HG03196 (cell line): ENCODE measurements around the gene FARS2.

Experiments
- ATAC-seq: cut with Tn5 transposase; IDR thresholded peaks from one replicate; pipeline ENCODE4 v1.9.1; 2021; ENCODE audit not compliant: unreplicated experiment

Gene FARS2

DNA sequence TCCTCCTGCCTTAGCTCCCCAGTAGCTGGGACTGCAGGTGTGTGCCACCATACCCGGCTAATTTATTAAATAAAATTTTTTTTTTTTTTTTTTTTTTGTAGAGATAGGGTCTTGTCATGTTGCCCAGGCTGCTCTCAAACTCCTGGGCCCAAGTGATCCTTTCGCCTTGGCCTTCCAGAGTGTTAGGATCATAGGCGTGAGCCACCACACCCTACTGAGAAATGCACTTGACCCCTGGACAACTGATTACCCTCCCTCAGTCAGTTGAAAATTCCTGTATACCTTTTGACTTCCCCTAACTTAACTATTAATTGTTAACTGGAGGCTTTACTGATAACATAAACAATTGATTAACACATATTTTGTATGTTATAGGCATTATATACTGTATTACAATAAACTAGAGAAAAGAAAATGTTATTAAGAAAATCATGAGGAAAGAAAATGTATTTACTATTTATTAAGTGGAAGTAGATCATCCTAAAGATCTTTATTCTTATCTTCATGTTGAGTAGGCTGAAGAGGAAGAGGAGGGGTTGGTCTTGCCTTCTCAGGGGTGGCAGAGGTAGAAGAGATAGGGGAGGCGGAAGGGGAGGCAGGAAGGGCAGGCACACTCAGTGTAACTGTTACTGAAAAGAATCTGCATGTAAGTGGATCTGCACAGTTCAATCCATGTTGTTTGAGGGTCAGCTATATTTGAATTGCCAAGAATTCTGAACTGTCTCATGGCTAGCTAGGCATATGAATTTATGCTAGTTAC lies 104.3 kb downstream of the FARS2 start:
- ATAC-seq = no peak

DNA sequence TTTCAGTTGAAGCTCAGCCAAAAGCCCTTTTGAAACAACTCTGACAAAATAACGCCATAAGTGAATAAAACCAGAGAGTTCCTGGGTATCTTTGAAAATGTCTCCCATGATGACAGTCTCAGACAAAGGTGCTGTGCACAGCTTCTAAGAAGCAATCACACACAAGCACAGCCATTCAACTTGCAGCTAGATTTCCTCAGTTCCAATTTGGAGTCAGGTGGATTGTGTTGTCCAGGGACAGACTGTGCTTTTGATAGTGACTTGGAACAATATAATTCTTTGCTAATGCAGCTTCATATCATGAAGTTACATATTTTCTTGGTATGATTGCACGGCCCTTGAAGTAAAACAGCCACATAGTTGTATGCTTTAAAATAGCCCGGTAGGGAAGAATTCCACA lies 105.6 kb downstream of the FARS2 start:
- ATAC-seq = no peak

DNA sequence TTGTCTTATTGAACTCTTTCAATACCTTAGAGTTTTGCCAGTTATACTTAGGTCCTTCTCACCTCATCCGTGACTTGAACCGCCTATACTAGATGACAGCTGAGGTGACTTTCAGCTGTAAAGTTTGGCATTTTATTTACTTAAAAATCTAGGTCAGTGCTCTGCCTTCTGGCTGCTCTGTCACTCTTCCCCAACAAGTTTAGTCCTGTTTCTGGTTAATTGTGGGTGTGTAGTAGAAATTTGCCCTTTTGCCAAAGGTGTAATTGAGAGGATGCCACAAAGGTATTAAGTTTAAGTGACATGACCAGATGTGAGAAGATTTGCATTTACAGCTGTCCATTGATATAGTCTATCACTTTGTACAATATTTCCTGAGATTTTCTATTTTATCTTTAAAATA lies 106.2 kb downstream of the FARS2 start:
- ATAC-seq = no peak

DNA sequence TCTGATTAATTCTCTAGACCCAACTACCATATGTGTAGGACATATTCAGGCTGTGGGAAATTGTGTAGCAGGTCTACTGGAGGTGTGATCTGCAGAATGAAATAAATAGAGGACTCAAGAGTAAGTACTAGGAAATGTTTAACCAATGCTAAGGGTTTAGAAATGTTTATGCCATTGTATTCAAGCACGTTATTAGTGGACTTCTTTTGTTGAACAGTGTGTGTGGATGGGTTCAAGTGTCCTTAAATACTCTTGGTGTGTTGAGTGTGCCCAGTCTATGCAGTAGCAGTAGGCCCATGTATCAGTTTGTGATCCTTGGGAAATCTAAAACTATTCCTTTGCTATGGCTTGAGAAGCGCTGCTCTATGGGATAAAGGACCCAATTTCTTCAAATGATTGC lies 112.1 kb downstream of the FARS2 start:
- ATAC-seq = no peak

DNA sequence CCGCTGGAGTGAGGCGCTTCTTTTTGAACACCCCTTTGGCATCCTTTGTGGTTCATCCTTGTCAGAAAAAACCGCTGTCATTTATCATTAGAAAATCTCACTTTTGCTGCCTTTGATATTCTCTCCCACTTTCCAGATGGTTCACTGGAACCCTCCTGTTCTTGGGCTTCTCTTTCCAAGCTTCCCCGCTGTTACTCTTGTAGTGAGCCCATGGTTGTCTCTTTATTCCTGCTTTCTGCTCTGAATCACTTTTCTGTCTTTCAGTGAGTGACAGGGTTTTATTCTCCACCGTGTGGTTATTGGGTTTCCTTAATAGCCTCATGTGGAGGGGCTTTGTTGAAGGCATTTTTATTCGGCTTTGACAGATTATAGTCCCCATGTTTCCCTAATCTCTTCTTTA lies 117.0 kb downstream of the FARS2 start:
- ATAC-seq = no peak

DNA sequence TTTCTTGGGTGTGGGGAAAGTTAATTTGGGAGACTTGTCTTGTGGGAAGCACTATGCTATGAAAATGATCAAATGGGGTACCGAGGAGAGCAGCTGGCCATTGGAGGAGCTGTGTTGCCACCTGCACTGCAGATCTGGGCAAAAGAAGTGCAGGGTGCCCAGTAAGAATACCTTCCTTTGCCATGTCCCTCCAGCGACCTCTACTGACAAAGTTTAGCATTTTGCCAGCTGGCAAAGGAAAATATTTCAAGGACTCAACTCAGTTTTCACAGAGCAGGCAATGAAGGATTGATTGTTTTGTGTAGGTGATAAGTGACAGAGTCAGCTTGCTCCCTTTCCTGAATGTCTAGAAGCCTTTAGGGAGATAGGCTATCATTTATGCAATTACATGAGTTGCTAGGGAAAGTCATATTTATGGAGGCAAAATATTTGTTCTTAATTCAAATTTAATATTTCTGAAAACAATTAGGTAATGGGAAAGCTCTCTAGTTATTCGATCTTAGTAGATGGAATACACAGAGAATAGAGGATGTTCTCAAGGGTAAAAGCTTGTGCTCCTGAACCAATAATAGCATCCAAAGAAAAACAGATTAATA lies 118.4 kb downstream of the FARS2 start:
- no peak for ATAC-seq

DNA sequence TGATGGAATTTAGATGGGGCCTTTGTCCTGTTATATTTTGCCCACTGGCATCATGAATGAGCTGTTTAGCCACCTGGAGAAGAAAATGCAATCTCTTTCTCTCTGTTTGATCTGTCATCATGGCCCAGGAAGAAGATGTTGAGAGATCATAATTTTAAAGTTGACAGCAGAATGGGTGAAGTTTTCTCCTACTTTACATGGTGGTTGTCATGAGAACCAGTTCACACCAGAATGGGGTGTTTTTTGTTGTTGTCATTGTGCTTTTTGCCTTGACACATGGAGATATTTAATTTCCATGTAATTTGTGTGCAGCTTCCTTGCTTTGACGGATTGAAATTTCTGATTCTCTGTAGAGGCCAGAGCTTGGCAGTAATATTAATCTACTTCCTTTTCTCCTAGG lies 122.5 kb downstream of the FARS2 start:
- ATAC-seq = no peak

DNA sequence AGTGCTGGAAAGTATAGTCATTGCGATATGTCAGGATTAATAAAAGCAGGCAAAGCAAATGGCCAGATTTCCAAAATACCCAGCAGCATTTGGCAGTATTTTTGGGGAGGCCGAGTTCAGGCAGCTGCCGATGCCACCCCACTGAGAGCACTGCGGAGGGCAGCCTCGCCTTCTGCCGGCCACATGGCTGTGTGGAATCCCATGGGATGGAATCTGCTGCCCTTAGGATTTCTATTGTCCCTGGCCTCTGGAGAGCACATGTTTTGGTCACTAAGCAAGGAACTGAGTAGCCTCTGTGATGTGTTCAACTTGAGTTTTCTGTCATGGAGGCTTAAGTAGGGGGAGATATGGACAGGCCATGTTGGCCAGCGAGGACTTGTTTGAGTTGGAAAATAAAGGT lies 123.0 kb downstream of the FARS2 start:
- ATAC-seq = no peak

DNA sequence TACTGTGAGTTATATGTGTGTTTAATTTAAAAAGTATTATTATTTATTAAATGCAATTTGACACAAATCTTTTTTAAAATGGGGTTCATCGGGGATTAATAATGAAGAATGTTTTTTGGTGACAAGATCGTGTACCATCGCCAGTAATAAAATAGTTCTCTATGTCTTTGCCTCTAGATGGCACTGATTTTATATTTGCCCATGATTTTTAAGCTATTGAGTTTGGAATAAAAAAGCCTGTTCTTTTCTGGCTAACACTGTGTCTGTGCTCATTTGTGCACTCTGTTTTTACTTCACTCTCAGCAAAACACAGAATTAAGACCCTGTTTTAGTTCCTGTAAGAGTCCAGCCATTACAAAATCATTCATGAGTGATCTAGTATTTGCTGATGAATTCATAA lies 127.0 kb downstream of the FARS2 start:
- no peak for ATAC-seq

DNA sequence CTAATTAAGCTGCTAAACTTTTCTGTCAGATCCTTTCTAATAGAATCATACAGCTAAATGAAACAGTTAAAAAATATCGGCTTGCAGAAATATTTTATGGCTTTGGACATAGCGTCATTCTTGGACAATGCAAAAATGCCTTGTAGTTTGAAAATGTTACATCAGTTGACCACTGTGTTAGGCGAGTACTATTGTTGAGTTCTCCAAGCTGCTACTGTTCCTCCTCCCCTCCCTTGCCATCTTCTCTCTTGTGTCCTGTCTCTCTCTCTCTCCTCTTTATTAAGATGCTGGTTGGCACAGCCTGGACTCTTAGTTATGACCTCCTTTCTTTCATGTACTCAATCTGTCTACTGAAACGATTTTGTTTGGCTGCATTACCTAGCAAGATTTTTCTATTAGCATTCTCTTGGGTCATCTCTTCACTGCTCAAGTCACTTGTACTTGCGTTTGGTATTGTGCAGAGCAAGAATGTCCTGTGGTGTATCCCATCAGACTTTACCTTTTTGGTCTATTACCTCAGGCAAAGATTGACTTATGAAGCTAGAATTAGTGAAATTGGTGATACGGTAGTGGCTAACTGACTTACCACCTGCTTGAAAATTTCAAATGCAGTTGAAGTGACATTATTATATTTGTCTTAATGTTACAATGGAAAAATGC lies 127.9 kb downstream of the FARS2 start:
- no peak for ATAC-seq

DNA sequence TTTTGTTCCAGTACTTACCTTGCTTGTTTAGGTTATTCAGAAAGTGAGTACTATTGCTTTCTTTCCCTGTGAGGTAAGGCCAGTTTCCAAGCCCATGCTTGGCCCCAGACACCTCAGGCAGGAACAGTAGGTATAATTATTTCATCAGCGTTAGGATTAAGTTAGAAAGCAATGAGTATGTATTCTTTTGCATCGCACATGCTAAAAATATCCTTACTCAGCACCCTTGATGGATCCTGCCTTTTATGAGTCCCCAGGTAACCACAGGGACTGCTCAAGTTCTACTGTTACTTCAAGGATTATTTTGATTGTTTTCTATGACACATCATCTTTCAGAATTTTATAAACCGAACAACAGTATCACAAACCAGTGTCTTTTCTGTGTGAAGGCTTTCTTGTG lies 128.9 kb downstream of the FARS2 start:
- ATAC-seq = no peak

DNA sequence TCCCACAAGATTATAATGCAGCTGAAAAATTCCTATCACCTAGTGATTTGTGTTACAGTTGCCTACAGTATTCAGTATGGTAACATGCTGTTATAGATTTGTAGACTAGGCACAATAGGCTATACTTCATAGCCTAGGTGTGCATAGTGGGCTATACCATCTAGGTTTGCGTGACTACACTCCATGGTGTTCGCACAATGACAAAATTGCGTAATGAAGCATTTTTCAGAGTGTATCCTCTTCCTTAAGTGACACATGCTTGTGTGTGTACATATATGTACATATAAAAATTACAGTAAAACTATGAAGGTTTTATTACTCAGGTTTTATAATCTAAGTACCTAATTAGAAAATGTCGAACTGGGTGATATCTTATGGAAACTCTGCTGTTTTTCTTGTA lies 133.0 kb downstream of the FARS2 start:
- ATAC-seq = no peak

DNA sequence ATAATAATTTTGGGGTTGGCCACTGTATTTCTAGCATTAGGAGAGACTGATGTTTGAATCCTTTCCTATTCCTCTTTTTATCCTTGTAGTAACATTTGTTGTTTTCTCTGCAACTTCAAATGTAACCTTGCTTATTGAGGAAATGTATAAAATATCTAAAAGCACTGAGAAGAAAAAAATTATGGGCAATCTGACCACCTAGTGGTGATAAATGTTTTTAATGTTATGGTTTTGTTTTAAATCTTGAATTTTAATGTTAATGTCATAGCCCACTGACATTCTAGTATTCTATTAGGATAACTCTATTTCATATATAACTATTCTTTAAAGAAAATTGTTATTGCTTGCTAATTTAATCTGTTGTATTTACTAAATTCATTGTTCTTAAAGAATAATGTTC lies 134.4 kb downstream of the FARS2 start:
- no peak for ATAC-seq

DNA sequence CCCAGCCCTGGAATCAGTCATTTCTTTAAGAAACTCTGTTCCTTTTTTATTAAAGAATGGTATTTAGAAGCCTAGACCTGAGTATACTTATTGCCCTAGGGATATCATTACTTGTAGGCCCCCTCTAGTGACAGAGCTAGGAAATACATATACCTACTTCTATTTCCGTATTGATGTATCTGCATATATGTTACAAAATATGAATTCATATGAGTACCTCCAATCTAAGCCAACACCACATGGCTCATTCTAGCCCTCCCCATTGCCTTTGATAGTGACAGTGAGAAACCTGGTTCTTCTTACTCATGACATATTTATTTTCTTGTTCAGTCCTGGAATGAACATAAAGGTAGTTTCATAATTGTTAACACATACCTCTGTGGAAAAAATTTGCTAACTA lies 137.2 kb downstream of the FARS2 start:
- ATAC-seq = no peak

DNA sequence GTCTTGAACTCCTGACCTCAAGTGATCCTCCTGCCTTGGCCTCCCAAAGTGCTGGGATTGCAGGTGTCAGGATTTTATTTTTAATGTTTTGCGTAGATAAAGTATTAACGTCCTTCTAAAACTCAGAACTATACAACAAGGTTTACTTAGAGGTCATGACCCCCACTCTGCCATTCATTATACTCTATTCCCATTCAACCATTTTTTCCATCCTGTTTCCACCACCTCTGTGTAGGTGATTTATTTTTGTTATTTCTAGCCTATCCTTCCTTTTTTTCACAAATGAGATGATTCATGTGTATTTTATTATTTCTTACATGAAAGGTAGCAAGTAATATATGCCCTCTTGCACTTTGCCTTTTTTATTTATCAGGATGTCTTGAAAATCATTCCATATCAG lies 138.1 kb downstream of the FARS2 start:
- no peak for ATAC-seq

DNA sequence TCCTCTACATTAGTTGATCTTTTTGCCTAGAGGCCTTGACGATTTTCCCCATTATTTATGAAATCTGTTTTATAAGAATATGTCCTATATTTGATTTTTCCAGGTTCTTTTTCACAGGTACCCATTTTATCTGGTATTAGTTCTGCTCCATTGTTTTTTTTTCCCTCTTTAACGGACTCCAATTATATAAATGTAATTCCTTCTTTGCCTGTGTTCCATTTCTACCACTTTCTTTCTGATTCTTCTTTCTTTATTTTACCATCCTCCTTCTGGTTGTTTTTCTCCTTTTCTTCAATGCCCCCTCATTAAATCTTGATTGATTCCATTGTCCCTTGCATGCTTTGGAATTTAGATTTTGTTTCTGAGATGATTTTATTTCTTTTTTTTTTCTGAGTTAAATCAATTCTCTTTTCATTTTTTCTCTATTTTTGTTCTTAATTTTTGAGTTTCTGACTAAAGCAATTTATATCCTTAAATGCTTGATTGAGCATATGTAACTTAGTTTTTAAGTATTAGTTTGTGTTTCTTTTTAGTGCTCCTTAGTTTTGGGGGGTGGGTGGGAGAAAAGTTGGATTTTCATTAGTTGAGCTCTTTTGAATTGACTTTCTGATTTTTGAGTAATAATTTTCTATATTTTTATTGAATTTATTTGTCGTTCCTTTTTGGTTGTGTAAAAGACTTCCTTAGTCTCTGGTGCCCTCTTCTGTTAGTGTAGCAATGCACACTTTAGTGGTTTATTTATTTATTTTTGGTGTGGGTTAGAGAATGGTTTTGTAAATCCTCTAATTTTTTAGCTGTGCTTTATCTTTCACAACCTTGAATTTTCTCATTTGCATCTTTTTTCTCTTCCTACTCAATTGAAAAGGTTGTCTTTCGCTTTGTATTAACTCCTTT lies 140.8 kb downstream of the FARS2 start:
- ATAC-seq = no peak

DNA sequence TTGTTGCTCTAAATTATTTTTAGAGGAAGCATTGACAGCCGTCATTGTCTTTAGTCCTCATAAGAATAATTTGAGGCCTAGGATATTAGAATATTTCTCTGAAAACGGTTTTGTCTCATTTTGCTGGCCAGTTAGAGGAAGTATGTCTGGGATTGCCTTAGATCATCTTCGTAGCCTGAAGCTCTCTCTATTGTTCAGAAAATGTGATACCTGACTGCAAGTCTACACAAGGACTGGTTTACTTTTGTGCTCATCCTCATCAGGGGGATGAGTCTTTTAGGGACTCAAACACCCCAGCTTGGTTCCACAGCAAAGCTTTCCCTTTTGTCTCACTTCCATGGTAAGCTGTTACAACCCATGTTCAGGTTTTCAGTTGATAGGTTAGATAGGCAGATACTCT lies 141.8 kb downstream of the FARS2 start:
- ATAC-seq = no peak

DNA sequence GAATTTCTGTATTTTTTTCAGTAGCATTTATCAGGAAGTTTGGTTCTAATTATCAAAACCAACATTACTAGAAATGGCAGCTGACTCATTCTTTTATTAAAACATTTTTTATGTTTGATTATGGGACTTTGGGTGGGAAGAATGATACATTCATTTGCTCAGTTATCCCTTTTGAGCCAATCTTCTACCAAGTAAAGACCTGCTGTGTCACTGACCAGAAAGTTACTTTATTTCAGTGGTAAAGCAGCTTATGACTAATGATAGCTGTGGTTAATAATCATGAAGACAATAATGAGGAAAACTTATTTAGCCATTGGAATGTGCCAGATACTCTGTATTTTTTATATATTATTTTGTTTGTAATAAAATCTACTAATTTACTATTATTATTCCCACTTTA lies 142.3 kb downstream of the FARS2 start:
- no peak for ATAC-seq

DNA sequence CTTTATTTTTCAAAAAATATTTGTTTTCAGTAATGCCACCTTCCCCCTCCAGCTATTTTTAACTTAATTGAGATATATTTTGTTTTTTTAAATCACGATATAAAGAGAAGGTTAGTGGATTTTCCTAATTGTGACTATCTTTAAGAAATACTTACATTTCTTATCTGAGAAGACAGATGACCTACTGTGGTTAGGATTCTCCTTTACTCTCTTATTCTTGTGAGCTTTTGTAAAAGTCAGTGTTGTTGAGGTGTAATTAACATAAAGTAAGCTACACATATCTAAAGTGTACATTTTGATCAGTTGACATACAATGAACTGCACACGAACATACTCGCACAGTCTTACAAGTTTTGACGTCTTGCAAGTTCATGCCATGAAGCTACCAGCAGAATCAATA lies 144.7 kb downstream of the FARS2 start:
- ATAC-seq = no peak

DNA sequence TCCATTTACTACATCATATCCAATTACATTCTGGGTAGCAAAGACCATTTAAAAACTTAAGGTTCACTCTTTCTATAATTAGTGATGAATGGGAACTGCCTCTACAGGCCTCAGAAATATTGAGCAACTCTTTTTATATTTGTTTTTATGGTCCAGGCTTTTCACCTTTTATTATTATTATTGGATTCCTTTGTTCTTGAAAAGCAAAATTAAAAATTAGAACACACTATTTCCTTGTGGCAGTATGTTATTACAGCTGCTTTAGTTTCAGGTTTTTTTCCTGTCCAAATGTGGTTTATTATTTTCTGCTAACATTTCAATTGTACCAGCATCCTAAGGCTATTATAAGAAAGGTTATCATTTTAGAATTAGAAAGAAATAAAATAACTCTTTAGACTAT lies 150.1 kb downstream of the FARS2 start:
- ATAC-seq = no peak

DNA sequence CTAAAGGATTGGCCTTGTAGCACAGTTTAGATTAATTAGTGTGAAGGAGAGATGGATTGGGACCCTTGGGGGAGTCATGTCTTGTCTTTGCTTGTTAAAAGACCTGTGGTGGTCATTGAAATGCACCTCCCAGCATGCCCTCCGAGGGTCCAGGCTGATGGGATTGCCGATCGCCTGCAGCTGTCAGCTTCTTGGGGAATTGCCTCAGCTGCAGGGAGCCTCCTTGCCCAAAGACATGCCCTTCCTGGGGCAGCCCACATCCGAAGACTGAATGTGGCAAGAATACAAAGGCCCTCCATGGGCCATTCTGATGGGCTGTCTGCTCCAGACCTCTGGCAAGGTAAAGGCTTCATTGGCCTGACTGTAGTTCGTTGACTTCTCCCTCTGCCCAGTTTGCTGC lies 150.7 kb downstream of the FARS2 start:
- no peak for ATAC-seq

DNA sequence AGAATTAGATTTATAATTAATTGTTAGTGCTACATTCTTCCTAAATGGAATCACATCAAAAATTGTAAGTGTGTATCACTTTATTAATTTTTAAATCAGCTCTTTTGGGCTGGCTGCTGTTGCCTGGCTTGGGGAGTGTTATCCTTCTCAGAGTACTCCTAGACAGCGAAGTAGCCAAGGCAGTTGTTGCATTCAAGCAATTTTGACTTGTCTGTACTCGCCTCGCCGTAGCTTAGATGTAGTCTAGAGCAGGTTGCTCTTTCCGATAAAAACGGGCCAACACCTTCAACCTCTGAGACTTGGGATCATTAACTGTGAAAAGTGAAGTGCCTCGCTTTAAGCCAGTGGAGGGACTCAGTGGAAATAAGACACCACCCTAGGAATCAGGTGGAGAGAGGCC lies 151.3 kb downstream of the FARS2 start:
- no peak for ATAC-seq
